B cell (primary cell): ENCODE measurements around the gene NCOA1. TPM values are rescaled to one million over a fixed set of nuclear protein-coding genes. Genes with fewer than 3 reads are reported as not detected.
A peak's percentile ranks its signal among the peaks of the same experiment; 100 is the strongest.

Experiments used
- ATAC-seq: fragments of 200-7000 bp; cut with Tn5 transposase; one replicate; pipeline ENCODE4 v1.10.0; 2021; ENCODE audit warnings: low read depth, mild to moderate bottlenecking, moderate number of reproducible peaks, moderate library complexity
- CTCF ChIA-PET: fragments of 350-600 bp; sonication (Branson Sonifier 250); formaldehyde crosslinking; loops from one replicate; lab custom pipeline; 2021; ENCODE audit warnings: antibody characterized with exemption, inconsistent platforms; lab: Charles Lee
- POLR2A ChIA-PET: fragments of 350-600 bp; sonication (Branson Sonifier 250); formaldehyde crosslinking; loops from one replicate; lab custom pipeline; 2021; ENCODE audit warnings: antibody characterized with exemption; lab: Charles Lee
- DNase-seq: peaks from one replicate; pipeline ENCODE4 v3.0.0; 2013
- H2AFZ ChIP-seq: 2 replicates; pipeline ENCODE4 v1.6.1; 2012; ENCODE audit warnings: mild to moderate bottlenecking, low read depth, low read length; ENCODE audit not compliant: insufficient read depth, poor library complexity, severe bottlenecking
- H3K27ac ChIP-seq, 2 donors: 1 replicate in 1 of 2; 2 replicates in 1 of 2; pipeline ENCODE4 v1.5.1; 2012 to 2013; ENCODE audit warnings: low read length in 2 of 2, mild to moderate bottlenecking in 2 of 2, moderate library complexity in 1 of 2
- H3K27me3 ChIP-seq, 4 experiments: fragments of 200-600 bp in 1 of 4; sonication (generic) in 1 of 4; replicated peaks in 1 of 4; 1 replicate in 2 of 4; 2 replicates in 2 of 4; pipeline versions ENCODE4 v1.6.1 to v1.7.0; 2013 to 2016; ENCODE audit warnings: low read length in 3 of 4, mild to moderate bottlenecking in 2 of 4, mixed read lengths in 1 of 4, moderate library complexity in 1 of 4; ENCODE audit not compliant: insufficient read depth in 4 of 4, control insufficient read depth in 3 of 4; ENCODE audit errors: control extremely low read depth in 1 of 4
- H3K36me3 ChIP-seq, 2 experiments: replicated peaks in 1 of 2; 1 replicate in 1 of 2; 2 replicates in 1 of 2; pipeline versions ENCODE4 v1.6.1 to v1.7.1; 2013; ENCODE audit warnings: low read length in 1 of 2; ENCODE audit not compliant: insufficient read depth in 2 of 2, control insufficient read depth in 1 of 2; ENCODE audit errors: control extremely low read depth in 1 of 2, extremely low read depth in 1 of 2
- H3K4me1 ChIP-seq, 2 donors: fragments of 200-600 bp in 1 of 2; sonication (generic) in 1 of 2; 1 replicate in 1 of 2; 2 replicates in 1 of 2; pipeline versions ENCODE4 v1.5.1 to v1.6.1; 2013 to 2017; ENCODE audit warnings: low read length in 2 of 2; ENCODE audit not compliant: control insufficient read depth in 2 of 2, insufficient read depth in 2 of 2
- H3K4me2 ChIP-seq: replicated peaks from 2 replicates; pipeline ENCODE3; 2012; ENCODE audit warnings: mild to moderate bottlenecking, low read depth, low read length; ENCODE audit not compliant: poor library complexity, severe bottlenecking
- H3K4me3 ChIP-seq, 5 experiments: fragments of 200-600 bp in 1 of 5; sonication (generic) in 1 of 5; 1 replicate in 3 of 5; 2 replicates in 2 of 5; pipeline versions ENCODE4 v1.5.1 to v1.7.0; 2011 to 2016; ENCODE audit warnings: low read length in 4 of 5, mild to moderate bottlenecking in 4 of 5, low read depth in 2 of 5, control low read depth in 1 of 5, moderate library complexity in 1 of 5; ENCODE audit not compliant: insufficient read depth in 1 of 5; ENCODE audit errors: control extremely low read depth in 1 of 5, extremely low read depth in 1 of 5
- H3K79me2 ChIP-seq: fragments of 200-600 bp; sonication (generic); one replicate; pipeline ENCODE4 v1.6.0; 2016; ENCODE audit warnings: low read length; ENCODE audit not compliant: control insufficient read depth, insufficient read depth
- H3K9ac ChIP-seq: fragments of 200-600 bp; sonication (generic); 2 replicates; pipeline ENCODE4 v1.6.1; 2017; ENCODE audit warnings: mild to moderate bottlenecking, low read length, moderate library complexity
- H3K9me3 ChIP-seq, 3 donors: one replicate each; pipeline versions ENCODE4 v1.6.1 to v1.7.1; 2013; ENCODE audit warnings: low read length in 2 of 3; ENCODE audit not compliant: control insufficient read depth in 2 of 3, insufficient read depth in 1 of 3; ENCODE audit errors: control extremely low read depth in 1 of 3
- H4K20me1 ChIP-seq: 2 replicates; pipeline ENCODE4 v1.6.0; 2012; ENCODE audit warnings: mild to moderate bottlenecking, low read length; ENCODE audit not compliant: insufficient read depth, control insufficient read depth, poor library complexity, severe bottlenecking
- H3K27ac Mint-ChIP-seq: one replicate; pipeline ENCODE4 v1.8.0; 2021; ENCODE audit warnings: mixed read lengths
- H3K27me3 Mint-ChIP-seq: one replicate; pipeline ENCODE4 v1.8.0; 2021; ENCODE audit warnings: mixed read lengths
- H3K4me1 Mint-ChIP-seq: one replicate; pipeline ENCODE4 v1.8.0; 2021; ENCODE audit warnings: mixed read lengths
- H3K4me3 Mint-ChIP-seq: one replicate; pipeline ENCODE4 v1.8.0; 2021; ENCODE audit warnings: mixed read lengths
- H3K9me3 Mint-ChIP-seq: one replicate; pipeline ENCODE4 v1.8.0; 2022; ENCODE audit warnings: mixed read lengths; ENCODE audit not compliant: insufficient read depth
- EZH2 ChIP-seq: IDR thresholded peaks from 2 replicates; pipeline ENCODE4 v1.6.1; 2012; ENCODE audit warnings: borderline replicate concordance, low read depth, mild to moderate bottlenecking, moderate library complexity, low read length; ENCODE audit not compliant: insufficient read depth, poor library complexity, severe bottlenecking
- intact Hi-C: fragments of 100-400 bp; cut with micrococcal nuclease; formaldehyde crosslinking; loops from one replicate; pipeline ENCODE4 v1.10.0; 2022
- polyA plus RNA-seq: library from polyadenylated mRNA; depleted of rRNA; stranded (reverse); fragments of >200 nt; gene quantifications from 2 replicates; pipeline ENCODE4 v1.2.3, GENCODE V29; 2012
- total RNA-seq, 2 donors: library from RNA; stranded (reverse); fragments of 120-200 nt in 1 of 2; gene quantifications; 1 replicate in 1 of 2; 2 replicates in 1 of 2; pipeline versions ENCODE4 v1.2.3 to v1.2.4, GENCODE V29; 2013 to 2022
- TF ChIP-seq, protein P1 (sequence below): fragments of 200-600 bp; IDR thresholded peaks from one replicate; pipeline ENCODE4 v1.8.0; 2022; ENCODE audit warnings: antibody characterized with exemption, mild to moderate bottlenecking

The NCOA1 gene
- total and polyA plus RNA-seq, 2 donors (not counting 1 experiment from before 2014, with no cell fraction given): 11.6 to 49.1 TPM

DNA sequence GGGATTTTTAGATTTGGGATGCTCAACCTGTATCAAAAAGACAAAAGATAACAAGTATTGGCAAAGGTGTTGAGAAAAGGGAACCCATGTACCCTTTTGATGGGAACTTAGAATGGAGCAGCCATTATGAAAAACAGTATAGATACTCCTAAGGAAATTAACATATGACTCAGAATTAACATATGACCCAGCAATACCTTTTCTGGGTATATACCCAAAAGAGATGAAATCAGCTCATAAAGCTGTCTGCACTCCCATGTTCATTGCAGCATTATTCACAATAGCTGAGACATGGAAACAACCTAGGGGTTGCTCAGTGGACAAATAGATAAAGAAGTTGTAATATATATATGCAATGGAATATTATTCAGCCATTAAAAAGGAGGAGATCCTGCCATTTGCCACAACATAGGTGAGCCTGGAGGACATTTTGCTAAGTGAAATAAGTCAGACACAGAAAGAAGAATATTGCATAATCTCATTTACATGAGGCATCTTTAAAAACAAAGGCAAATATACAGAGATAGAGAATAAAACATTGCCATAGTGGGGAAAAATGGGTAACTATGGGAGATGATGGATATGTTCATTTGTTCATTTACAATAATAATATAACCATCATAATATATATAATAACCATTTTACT, 160.1 kb downstream of the NCOA1 start:
- Histone ChIP-seq H3K4me1 (peaks cover 6 to 16% of the 10 kb centered on the region in 2 donors), H3K4me3 (no peak overlapping the region), H3K4me2 (no peak overlapping the region), H4K20me1 (no peaks in the 10 kb centered on the region), H3K9ac (no peak overlapping the region), H3K9me3 (no peaks in the 10 kb centered on the region), H2AFZ (no peak overlapping the region), H3K79me2 (peaks cover 2% of the 10 kb centered on the region), H3K27ac (no peak overlapping the region), H3K36me3 (no peaks in the 10 kb centered on the region), H3K27me3 (no peaks in the 10 kb centered on the region)
- Mint-ChIP-seq H3K4me1 (peaks cover 35% of the 10 kb centered on the region), H3K9me3 (peaks cover 4% of the 10 kb centered on the region), H3K27me3 (no peaks in the 10 kb centered on the region), H3K4me3 (no peak overlapping the region), H3K27ac (no peak overlapping the region)
- intact Hi-C loops: no loop called here
- ATAC-seq (no peak), DNase-seq (no peak)
- ChIA-PET POLR2A (no interaction called here), CTCF (no interaction called here)
- TF ChIP-seq EZH2: no peak

DNA sequence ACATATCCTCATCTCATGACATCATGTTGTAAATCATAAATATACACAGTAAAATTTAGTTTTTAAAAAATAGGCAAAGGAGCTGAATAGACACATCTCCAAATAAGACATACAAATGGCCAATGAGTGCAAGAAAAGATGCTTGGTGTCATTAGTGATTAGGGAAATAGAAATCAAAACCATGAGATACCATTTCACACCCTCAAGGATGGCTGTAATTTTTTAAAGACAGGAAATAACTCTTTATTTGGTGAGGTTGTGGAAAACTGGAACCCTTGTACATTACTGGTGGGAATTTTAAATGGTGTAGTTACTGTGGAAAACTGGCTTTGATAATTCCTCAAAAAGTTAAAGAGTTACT, 160.6 kb downstream of the NCOA1 start:
- H3K27ac Mint-ChIP-seq: peak overlapping the region; percentile 32
- DNase-seq: no peak
- Histone ChIP-seq H3K36me3 (no peaks in the 10 kb centered on the region), H3K27me3 (no peaks in the 10 kb centered on the region), H3K27ac (peak overlapping the region in 1 of 2 donors; percentile 52), H3K79me2 (peaks cover 2% of the 10 kb centered on the region), H2AFZ (no peak overlapping the region), H4K20me1 (no peaks in the 10 kb centered on the region), H3K4me1 (peaks cover 6 to 16% of the 10 kb centered on the region in 2 donors), H3K4me3 (no peak overlapping the region), H3K9me3 (no peaks in the 10 kb centered on the region), H3K4me2 (no peak overlapping the region), H3K9ac (peak overlapping the region; percentile 36)
- peaks cover 38% of the 10 kb centered on the region for H3K4me1 Mint-ChIP-seq
- TF ChIP-seq, protein P1, sequence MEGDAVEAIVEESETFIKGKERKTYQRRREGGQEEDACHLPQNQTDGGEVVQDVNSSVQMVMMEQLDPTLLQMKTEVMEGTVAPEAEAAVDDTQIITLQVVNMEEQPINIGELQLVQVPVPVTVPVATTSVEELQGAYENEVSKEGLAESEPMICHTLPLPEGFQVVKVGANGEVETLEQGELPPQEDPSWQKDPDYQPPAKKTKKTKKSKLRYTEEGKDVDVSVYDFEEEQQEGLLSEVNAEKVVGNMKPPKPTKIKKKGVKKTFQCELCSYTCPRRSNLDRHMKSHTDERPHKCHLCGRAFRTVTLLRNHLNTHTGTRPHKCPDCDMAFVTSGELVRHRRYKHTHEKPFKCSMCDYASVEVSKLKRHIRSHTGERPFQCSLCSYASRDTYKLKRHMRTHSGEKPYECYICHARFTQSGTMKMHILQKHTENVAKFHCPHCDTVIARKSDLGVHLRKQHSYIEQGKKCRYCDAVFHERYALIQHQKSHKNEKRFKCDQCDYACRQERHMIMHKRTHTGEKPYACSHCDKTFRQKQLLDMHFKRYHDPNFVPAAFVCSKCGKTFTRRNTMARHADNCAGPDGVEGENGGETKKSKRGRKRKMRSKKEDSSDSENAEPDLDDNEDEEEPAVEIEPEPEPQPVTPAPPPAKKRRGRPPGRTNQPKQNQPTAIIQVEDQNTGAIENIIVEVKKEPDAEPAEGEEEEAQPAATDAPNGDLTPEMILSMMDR: no peak
- ATAC-seq: no peak
- ChIA-PET POLR2A (no interaction called here), CTCF (no interaction called here)
- H3K9me3 Mint-ChIP-seq: peaks cover 4% of the 10 kb centered on the region
- H3K4me3 Mint-ChIP-seq: no peak overlapping the region
- intact Hi-C loops: no loop called here
- H3K27me3 Mint-ChIP-seq: no peaks in the 10 kb centered on the region
